HG02870 (cell line): Measurements from ENCODE around the gene PTGR2.
"Not testable (repeated sequence)": the region's sequence is repeated elsewhere in the genome, so short reads cannot be mapped to it uniquely, and the experiment has no call there.

Experiments
- ATAC-seq: cut with Tn5 transposase; IDR thresholded peaks from one replicate; pipeline ENCODE4 v1.9.1; 2021; ENCODE audit warnings: mild to moderate bottlenecking, moderate library complexity; ENCODE audit not compliant: unreplicated experiment

PTGR2 gene

GRCh38 chr14:73879027-73879426 is 27.4 kb downstream of the PTGR2 start:
- no peak for ATAC-seq

GRCh38 chr14:73884438-73885190 is 33.0 kb downstream of the PTGR2 start:
- no peak for ATAC-seq

DNA sequence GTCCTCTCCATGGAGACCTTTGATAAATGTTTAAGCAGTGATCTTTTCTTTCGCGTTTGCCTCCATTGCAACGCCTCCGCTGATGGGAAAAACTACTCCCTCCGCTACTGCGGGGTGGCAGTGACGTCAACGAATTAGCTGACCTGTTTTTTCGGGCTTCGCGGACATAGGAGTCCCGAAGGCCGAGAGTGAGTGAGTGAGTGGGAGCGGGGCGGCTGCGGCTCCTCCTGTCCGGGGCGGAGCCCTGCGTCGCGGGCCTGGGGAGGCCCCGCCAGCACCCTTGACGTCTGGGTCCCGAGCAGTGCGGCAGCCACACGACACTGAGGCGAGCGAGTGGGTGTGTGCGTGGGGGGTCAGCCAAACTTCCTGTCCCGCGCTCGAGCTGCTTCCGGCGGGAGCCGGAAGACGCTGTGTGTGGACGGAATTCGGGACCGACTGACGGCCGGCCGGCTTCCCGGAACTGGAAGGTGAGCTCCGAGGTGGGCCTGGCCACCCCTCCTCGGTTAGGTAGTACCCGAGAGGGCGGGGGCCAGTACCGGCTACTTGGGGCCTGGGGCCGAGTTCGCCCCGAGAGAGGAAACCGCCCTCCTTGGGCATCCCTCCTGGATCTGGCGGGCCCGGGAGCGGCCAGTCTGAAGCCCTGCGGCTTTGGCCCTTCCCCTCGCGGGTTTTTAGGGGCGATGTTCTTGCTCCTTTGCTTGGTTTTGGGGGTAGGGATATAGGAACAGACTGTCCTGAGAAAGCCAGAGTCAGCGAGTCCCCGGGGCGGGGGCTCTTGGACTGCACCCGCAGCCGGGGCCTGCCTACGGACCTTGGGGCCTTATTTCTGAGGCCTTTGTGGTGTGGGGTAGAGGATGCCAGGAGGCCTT is 35.1 kb downstream of the PTGR2 start, which contains the start of gene ZNF410:
ZNF410 (plus strand) TSS at position 411 of the 869 bp plus-strand sequence. CDS start 5,317 bp downstream, outside the sequence.
- peak; percentile 99 for ATAC-seq

DNA sequence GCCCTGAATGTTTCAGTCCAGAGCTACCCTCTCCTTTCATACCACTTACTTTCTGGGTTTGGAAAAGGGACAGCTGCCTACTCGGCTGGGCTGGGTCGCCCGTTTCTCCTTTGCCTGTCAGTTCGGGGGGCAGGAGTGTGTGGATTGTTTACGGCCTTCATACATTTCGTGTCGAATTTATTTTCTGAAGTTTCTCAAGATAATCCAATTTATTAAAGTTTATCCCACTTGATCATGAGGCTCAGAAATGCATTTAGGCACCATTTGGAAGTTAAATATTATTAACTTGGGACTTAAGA is 35.6 kb downstream of the PTGR2 start:
- ATAC-seq, result no peak

- ATAC-seq, result no peak
These were observed 36.2 kb downstream of the PTGR2 start for GRCh38 chr14:73887694-73888459.

DNA sequence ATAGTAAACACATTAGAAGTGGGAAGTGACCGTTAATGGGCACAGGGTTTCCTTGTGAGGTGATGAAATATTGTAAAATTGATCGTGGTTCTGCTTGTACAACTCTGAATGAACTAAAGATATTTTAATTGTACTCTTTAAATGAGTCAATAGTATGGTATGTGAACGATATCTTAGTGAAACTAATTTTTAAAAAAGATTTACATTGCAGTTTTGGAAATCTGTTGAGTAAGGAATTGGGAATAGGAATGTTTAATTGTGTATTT is 36.8 kb downstream of the PTGR2 start:
- no peak for ATAC-seq

DNA sequence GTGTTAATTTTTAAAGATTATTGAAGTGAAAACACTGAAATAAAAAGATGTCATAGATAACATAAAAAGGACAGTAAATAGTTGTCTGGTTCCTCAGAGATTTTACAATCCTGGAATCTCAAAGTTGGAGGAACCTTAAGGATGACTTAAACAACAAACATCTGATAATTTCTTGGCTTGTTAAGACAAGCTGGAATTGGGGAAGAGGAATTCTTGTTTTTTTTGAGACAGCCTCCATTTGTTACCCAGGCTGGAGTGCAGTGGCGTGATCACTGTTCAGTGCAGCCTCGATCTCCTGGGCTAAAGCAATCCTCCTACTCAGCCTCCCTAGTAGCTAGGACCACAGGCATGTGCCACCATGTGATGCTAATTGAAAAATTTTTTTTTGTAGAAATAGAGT is 37.3 kb downstream of the PTGR2 start:
- no peak for ATAC-seq

GRCh38 chr14:73889376-73889775 is 37.7 kb downstream of the PTGR2 start:
- ATAC-seq, result no peak

GRCh38 chr14:73894180-73894687 is 42.6 kb downstream of the PTGR2 start:
- ATAC-seq, result not testable (repeated sequence)

DNA sequence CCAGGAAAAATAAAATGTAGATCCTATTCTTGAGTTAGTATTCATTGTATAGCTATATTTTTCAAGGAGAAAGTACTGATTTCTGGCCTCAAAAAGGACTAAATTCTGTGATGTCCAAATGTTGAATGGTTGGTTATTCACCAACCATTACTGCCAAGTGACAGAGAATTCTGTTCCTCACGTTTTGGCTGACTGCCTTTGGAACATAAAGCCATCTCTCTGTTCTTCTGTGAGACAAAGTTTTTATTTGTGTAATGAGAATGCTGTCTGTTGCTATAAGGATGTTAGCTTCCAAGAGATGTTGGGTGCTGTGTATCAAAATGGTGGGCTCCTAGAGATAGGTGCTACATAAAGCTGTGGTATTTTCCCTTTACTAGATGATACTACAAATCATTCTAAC is 44.3 kb downstream of the PTGR2 start:
- no peak for ATAC-seq

GRCh38 chr14:73896521-73896920 is 44.9 kb downstream of the PTGR2 start:
- ATAC-seq, result no peak

DNA sequence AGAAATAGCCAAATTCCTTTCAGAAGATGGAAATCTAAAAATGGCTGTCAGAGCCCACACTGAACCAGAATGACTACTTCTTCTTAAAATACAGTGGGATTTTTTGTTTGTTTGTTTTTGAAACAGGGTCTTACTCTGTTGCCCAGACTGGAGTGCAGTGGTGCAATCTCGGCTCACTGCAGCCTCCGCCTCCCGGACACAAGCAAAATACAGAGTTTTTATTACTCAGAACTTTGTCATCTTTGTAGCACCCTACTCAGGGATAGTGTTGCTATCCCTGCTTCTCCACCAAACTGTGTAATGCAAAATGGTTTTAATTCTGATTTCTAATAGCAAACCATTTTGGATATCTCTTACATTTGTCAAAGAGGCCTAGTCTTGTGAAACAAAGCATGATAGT is 51.4 kb downstream of the PTGR2 start:
- ATAC-seq, result no peak

DNA sequence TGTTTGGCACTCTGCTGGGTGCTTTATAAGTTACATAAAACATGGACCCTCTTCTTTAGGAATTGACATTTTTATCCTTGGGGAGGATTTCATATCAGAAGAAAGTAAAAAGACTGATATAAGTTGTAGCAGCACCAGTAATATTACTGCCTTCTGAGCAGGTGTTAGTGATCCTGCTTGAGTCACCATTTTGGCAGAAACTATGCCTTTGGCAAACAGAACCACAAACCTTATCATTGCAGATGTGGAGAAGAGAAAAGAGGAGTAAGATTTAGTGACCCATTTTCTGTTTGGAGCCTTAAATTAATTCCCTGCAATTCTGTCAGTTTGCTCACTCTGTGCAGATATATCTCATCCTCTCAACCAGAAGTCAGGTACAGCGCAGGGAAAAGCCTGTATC is 58.0 kb downstream of the PTGR2 start:
- no peak for ATAC-seq

GRCh38 chr14:73913256-73913655 is 61.6 kb downstream of the PTGR2 start:
- no peak for ATAC-seq

DNA sequence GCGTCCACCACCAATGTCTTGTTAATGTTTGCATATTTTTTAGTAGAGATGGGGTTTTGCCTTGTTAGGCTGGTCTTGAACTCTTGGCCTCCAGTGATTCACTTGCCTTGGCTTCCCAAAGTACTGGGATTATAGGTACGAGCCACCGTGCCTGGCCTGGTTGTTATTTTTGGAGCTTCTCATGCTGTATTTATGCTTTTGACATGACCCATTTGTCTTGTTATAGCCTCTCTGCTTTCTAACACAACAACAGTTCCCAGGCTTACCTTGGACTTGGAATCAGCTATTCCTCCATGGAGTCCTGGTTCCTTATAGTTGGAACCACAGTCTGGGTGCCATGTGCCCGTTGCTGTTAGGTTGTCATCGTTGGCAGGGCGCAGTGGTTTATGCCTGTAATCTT is 64.7 kb downstream of the PTGR2 start:
- no peak for ATAC-seq

DNA sequence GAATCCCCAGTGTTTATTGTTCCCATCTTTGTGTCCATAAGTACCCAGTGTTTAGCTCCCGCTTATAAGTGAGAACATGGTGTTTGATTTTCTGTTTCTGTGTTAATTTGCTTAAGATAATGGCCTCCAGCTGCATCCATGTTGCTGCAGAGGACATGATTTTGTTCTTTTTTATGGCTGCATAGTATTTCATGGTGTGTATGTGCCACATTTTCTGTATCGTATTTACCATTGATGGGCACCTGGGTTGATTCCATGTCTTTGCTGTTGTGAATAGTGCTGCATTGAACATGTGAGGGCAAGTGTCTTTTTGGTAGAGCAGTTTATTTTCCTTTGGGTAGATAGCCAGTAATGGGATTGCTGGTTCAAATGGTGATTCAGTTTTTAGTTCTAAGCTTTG is 67.8 kb downstream of the PTGR2 start:
- not testable (repeated sequence) for ATAC-seq

DNA sequence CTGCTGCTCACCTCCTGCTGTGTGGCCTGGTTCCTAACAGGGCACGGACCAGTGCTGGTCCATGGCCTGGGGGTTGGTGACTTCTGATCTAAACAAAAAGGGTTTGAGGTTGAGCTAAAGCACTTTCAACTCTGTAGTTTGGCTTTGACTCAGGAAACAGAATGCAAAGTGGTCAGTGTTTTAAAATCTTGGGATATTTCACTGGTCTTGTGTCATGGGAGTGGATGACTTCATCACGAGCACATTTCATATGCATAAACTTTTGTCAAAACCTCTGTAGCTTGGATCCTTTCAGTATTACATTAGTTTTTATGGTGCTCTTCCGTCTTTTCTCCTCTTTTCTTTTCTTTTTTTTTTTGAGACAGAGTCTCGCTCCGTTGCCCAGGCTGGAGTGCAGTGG is 72.7 kb downstream of the PTGR2 start:
- ATAC-seq, result no peak
